HepG2 (cell line): ENCODE measurements around the gene GAL3ST2.

Experiments used
- CREB1 ChIP-seq, 2 experiments: fragments of 450-650 bp in 1 of 2; IDR thresholded peaks; 2 replicates each; pipeline ENCODE4 v1.6.1; 2016 to 2017; ENCODE audit warnings: control low read depth in 1 of 2, mild to moderate bottlenecking in 1 of 2, missing compliant biosample characterization in 1 of 2, missing genetic modification characterization in 1 of 2
- HCFC1 ChIP-seq: fragments of 150-350 bp; IDR thresholded peaks from 2 replicates; pipeline ENCODE4 v1.6.1; 2014; ENCODE audit warnings: low read depth, low read length
- JUND ChIP-seq: sonication (generic); formaldehyde crosslinking; IDR thresholded peaks from 2 replicates; pipeline ENCODE4 v1.8.0; 2022; ENCODE audit warnings: mild to moderate bottlenecking, missing genetic modification reagents
- NFKB2 ChIP-seq: sonication (generic); formaldehyde crosslinking; IDR thresholded peaks from 2 replicates; pipeline ENCODE4 v1.4.0; 2020; ENCODE audit warnings: missing genetic modification reagents, borderline replicate concordance
- RAD21 ChIP-seq: fragments of 450-650 bp; formaldehyde crosslinking; IDR thresholded peaks from 2 replicates; pipeline ENCODE4 v1.5.0; 2020; ENCODE audit warnings: mild to moderate bottlenecking
- REST ChIP-seq, 2 experiments: IDR thresholded peaks; 2 replicates each; pipeline ENCODE4 v1.6.1; 2011 to 2012; ENCODE audit warnings: low read length in 2 of 2, borderline replicate concordance in 1 of 2, low read depth in 1 of 2, mild to moderate bottlenecking in 1 of 2, moderate library complexity in 1 of 2
- SP2 ChIP-seq: sonication (generic); formaldehyde crosslinking; IDR thresholded peaks from 2 replicates; pipeline ENCODE4 v1.5.1; 2020; ENCODE audit warnings: mild to moderate bottlenecking, missing genetic modification reagents
- U2AF2 ChIP-seq: fragments of 200-400 bp; formaldehyde crosslinking; IDR thresholded peaks from 2 replicates; pipeline ENCODE4 v1.6.1; 2017; ENCODE audit warnings: low read depth, mild to moderate bottlenecking, low read length
- ZNF232 ChIP-seq: sonication (generic); formaldehyde crosslinking; IDR thresholded peaks from 2 replicates; pipeline ENCODE4 v1.4.0; 2020; ENCODE audit warnings: missing genetic modification reagents, borderline replicate concordance
- ZNF530 ChIP-seq: sonication (generic); formaldehyde crosslinking; IDR thresholded peaks from 2 replicates; pipeline ENCODE4 v1.5.0; 2020; ENCODE audit warnings: low read depth, mild to moderate bottlenecking, missing genetic modification reagents
- TF ChIP-seq, protein P1 (sequence below): IDR thresholded peaks from 2 replicates; pipeline ENCODE4 v1.6.1; 2016; ENCODE audit warnings: missing compliant biosample characterization, missing genetic modification reagents, borderline replicate concordance
- TF ChIP-seq, protein P2 (sequence below): sonication (generic); formaldehyde crosslinking; IDR thresholded peaks from 2 replicates; pipeline ENCODE4 v1.8.1; 2022; ENCODE audit warnings: mild to moderate bottlenecking, missing genetic modification reagents
- TF ChIP-seq, protein P3 (sequence below): sonication (generic); formaldehyde crosslinking; IDR thresholded peaks from 2 replicates; pipeline ENCODE4 v1.5.0; 2020; ENCODE audit warnings: mild to moderate bottlenecking, missing genetic modification reagents, moderate library complexity

DNA sequence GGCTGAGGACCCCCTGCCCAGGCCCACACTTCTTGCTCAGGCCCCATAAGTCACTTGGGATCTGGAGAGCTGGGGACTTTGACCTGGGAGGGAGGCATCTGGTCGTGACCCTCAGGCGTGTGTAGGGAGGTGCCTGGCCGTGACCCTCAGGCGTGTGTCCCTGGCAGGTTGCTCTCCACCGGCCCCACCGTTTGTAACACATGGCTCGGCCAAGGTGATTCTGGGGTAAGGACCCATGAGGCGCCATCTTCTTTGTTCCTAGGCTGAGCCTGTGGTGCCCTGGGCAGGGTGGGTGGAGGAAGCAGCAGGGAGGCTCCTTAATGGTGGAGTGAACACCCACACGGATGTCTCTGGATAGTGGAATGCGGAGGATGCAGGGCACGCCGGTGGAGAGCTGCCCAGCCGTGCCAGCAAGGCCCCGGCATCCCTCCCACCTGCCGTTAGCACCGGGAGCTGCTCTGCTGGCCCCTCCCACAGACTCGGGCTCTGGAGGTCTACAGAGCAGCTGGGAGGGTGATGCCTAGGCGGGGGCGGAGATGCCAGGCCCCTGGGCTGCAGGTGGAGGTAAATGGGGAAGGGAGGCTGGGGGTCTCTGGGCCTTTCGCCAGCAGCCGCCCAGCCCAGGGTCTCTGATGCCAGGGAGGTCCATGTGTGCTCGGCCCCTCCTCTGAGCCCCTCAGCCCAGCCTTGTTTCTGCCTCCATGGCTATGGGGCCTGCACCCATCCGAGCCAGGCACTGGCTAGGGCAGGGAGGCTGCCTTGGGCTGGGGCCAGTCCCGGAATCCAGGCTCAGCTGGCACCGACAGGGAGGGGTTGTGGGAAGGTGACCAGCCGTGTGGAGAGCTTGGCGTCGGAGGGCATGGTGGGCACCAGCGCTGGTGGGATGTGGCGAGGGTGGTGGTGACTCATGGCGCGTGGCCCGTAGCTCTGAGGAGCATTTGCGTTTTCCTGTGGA is 1.1 kb upstream of the GAL3ST2 start:
- TF ChIP-seq NFKB2 (CRISPR knock-in tag): peak; percentile 20; the same call in 1 of the 2 replicates
- no peak; the same call in 1 of the 2 replicates for TF ChIP-seq SP2
- TF ChIP-seq JUND (CRISPR knock-in tag): no peak
- no peak for TF ChIP-seq REST (IDR thresholded peaks at IDR 0.05; ENCODE audit: borderline replicate concordance in 1 of 2, low read depth in 1 of 2, low read length in 2 of 2)
- TF ChIP-seq RAD21: no peak
- TF ChIP-seq, protein P1, sequence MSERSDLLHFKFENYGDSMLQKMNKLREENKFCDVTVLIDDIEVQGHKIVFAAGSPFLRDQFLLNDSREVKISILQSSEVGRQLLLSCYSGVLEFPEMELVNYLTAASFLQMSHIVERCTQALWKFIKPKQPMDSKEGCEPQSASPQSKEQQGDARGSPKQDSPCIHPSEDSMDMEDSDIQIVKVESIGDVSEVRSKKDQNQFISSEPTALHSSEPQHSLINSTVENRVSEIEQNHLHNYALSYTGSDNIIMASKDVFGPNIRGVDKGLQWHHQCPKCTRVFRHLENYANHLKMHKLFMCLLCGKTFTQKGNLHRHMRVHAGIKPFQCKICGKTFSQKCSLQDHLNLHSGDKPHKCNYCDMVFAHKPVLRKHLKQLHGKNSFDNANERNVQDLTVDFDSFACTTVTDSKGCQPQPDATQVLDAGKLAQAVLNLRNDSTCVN: no peak
- no peak for TF ChIP-seq CREB1 (IDR thresholded peaks at IDR 0.05)
- no peak for TF ChIP-seq CREB1 (CRISPR knock-in tag; IDR thresholded peaks at IDR 0.05)
- TF ChIP-seq, protein P2, sequence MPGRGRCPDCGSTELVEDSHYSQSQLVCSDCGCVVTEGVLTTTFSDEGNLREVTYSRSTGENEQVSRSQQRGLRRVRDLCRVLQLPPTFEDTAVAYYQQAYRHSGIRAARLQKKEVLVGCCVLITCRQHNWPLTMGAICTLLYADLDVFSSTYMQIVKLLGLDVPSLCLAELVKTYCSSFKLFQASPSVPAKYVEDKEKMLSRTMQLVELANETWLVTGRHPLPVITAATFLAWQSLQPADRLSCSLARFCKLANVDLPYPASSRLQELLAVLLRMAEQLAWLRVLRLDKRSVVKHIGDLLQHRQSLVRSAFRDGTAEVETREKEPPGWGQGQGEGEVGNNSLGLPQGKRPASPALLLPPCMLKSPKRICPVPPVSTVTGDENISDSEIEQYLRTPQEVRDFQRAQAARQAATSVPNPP (CRISPR knock-in tag): no peak
- TF ChIP-seq, protein P3, sequence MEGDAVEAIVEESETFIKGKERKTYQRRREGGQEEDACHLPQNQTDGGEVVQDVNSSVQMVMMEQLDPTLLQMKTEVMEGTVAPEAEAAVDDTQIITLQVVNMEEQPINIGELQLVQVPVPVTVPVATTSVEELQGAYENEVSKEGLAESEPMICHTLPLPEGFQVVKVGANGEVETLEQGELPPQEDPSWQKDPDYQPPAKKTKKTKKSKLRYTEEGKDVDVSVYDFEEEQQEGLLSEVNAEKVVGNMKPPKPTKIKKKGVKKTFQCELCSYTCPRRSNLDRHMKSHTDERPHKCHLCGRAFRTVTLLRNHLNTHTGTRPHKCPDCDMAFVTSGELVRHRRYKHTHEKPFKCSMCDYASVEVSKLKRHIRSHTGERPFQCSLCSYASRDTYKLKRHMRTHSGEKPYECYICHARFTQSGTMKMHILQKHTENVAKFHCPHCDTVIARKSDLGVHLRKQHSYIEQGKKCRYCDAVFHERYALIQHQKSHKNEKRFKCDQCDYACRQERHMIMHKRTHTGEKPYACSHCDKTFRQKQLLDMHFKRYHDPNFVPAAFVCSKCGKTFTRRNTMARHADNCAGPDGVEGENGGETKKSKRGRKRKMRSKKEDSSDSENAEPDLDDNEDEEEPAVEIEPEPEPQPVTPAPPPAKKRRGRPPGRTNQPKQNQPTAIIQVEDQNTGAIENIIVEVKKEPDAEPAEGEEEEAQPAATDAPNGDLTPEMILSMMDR (CRISPR knock-in tag): 0 out of 2 replicates have a peak, but pooled peaks have one; percentile 16
- no peak for TF ChIP-seq ZNF530 (CRISPR knock-in tag)
- no peak for TF ChIP-seq ZNF232
- TF ChIP-seq HCFC1: no peak
- no peak for TF ChIP-seq U2AF2
